ENCODE measurements around the gene YIF1A.

GRCh38 chr11:66262696-66263095 is 26.2 kb downstream of the YIF1A start:
- TF ChIP-seq CTCF (conservative IDR thresholded peaks at IDR 0.05; ENCODE audit: low read length) (no peak), EZH2phosphoT487 (IDR thresholded peaks at IDR 0.05; ENCODE audit: borderline replicate concordance, low read depth, low read length) (no peak)
